IMR-90 (cell line): Measurements from ENCODE around the gene C1QL1. TPM values are rescaled to one million over a fixed set of nuclear protein-coding genes. Genes with fewer than 3 reads are reported as not detected.

Experiments used
- ATAC-seq: fragments of 200-7000 bp; cut with Tn5 transposase; 2 replicates; pipeline ENCODE4 v1.9.1; 2020; ENCODE audit warnings: low read depth, mild to moderate bottlenecking, moderate library complexity
- BruUV-seq: library from RNA; stranded (reverse); fragments of 400-500 nt; replicated peaks from 2 replicates; lab custom pipeline; 2021; lab: Mats Ljungman, UMichigan
- CTCF ChIA-PET: fragments of 300-600 bp; formaldehyde crosslinking; extraction: SDS; loops from one replicate; lab custom pipeline; 2021; ENCODE audit warnings: antibody characterized with exemption; lab: Yijun Ruan, JAX
- POLR2A ChIA-PET: fragments of 300-600 bp; sonication (Branson Sonifier 250); formaldehyde crosslinking; loops from one replicate; lab custom pipeline; 2022; ENCODE audit warnings: antibody characterized with exemption; ENCODE audit not compliant: unreplicated experiment; lab: Charles Lee
- DNase-seq: peaks from one replicate; pipeline ENCODE4 v3.0.0; 2013
- H2AFZ ChIP-seq: replicated peaks from 2 replicates; pipeline ENCODE3; 2013; ENCODE audit warnings: low read length, mild to moderate bottlenecking; ENCODE audit not compliant: poor library complexity
- H2AK5ac ChIP-seq: 2 replicates; pipeline ENCODE4 v1.6.1; 2013; ENCODE audit warnings: low read depth, low read length, inconsistent platforms
- H2AK9ac ChIP-seq: replicated peaks from 2 replicates; pipeline ENCODE3; 2013; ENCODE audit warnings: mild to moderate bottlenecking, low read depth, low read length, moderate library complexity; ENCODE audit not compliant: poor library complexity
- H2BK120ac ChIP-seq: 2 replicates; pipeline ENCODE4 v1.6.1; 2013; ENCODE audit warnings: low read depth, low read length, inconsistent platforms
- H2BK15ac ChIP-seq: 3 replicates; pipeline ENCODE4 v1.6.1; 2013; ENCODE audit warnings: low read depth, low read length, inconsistent platforms
- H2BK20ac ChIP-seq: 2 replicates; pipeline ENCODE4 v1.6.1; 2013; ENCODE audit warnings: low read depth, mild to moderate bottlenecking, inconsistent platforms, low read length, moderate library complexity
- H2BK5ac ChIP-seq: 2 replicates; pipeline ENCODE4 v1.6.1; 2013; ENCODE audit warnings: mild to moderate bottlenecking, low read depth, low read length, inconsistent platforms; ENCODE audit not compliant: poor library complexity, severe bottlenecking
- H3K14ac ChIP-seq: replicated peaks from 2 replicates; pipeline ENCODE4 v1.6.1; 2013; ENCODE audit warnings: low read depth, low read length, inconsistent platforms
- H3K18ac ChIP-seq: 2 replicates; pipeline ENCODE4 v1.6.1; 2013; ENCODE audit warnings: low read depth, low read length, control low read depth
- H3K23ac ChIP-seq: 2 replicates; pipeline ENCODE4 v1.6.1; 2013; ENCODE audit warnings: low read depth, low read length, inconsistent platforms
- H3K27ac ChIP-seq: 2 replicates; pipeline ENCODE4 v1.5.1; 2013; ENCODE audit warnings: mild to moderate bottlenecking, control low read depth, low read length; ENCODE audit not compliant: insufficient read depth
- H3K27me3 ChIP-seq: 2 replicates; pipeline ENCODE4 v1.6.1; 2013; ENCODE audit warnings: low read length; ENCODE audit not compliant: control insufficient read depth, insufficient read depth
- H3K36me3 ChIP-seq: 2 replicates; pipeline ENCODE4 v1.6.1; 2013; ENCODE audit warnings: low read length, mixed read lengths; ENCODE audit not compliant: control insufficient read depth, insufficient read depth
- H3K4ac ChIP-seq: 2 replicates; pipeline ENCODE4 v1.6.1; 2013; ENCODE audit warnings: low read depth, low read length, inconsistent platforms
- H3K4me1 ChIP-seq: 2 replicates; pipeline ENCODE4 v1.6.1; 2013; ENCODE audit warnings: low read length, mixed read lengths; ENCODE audit not compliant: control insufficient read depth, insufficient read depth
- H3K4me2 ChIP-seq: 2 replicates; pipeline ENCODE4 v1.6.1; 2013; ENCODE audit warnings: low read depth, mild to moderate bottlenecking, control low read depth, low read length, moderate library complexity
- H3K4me3 ChIP-seq: 2 replicates; pipeline ENCODE4 v1.5.1; 2013; ENCODE audit warnings: low read depth, mild to moderate bottlenecking, control low read depth, low read length, moderate library complexity; ENCODE audit not compliant: insufficient read depth
- H3K56ac ChIP-seq: 2 replicates; pipeline ENCODE4 v1.6.1; 2013; ENCODE audit warnings: low read length, inconsistent platforms; ENCODE audit not compliant: insufficient read depth; ENCODE audit errors: extremely low read depth
- H3K79me1 ChIP-seq, 2 experiments: 2 replicates each; pipeline ENCODE4 v1.6.1; 2013; ENCODE audit warnings: low read length in 2 of 2, inconsistent platforms in 1 of 2, low read depth in 1 of 2
- H3K9ac ChIP-seq: 2 replicates; pipeline ENCODE4 v1.6.1; 2013; ENCODE audit warnings: low read depth, low read length, control low read depth
- H3K9me1 ChIP-seq: 2 replicates; pipeline ENCODE4 v1.6.1; 2013; ENCODE audit warnings: low read length, inconsistent platforms; ENCODE audit not compliant: insufficient read depth
- H3K9me3 ChIP-seq: 2 replicates; pipeline ENCODE4 v1.6.1; 2013; ENCODE audit warnings: low read length; ENCODE audit not compliant: control insufficient read depth, insufficient read depth
- H4K20me1 ChIP-seq: 2 replicates; pipeline ENCODE4 v1.6.1; 2013; ENCODE audit warnings: low read length, inconsistent platforms; ENCODE audit not compliant: insufficient read depth
- H4K5ac ChIP-seq: 2 replicates; pipeline ENCODE4 v1.6.1; 2013; ENCODE audit warnings: mild to moderate bottlenecking, low read depth, low read length, control low read depth
- H4K8ac ChIP-seq, 2 experiments: 2 replicates each; pipeline ENCODE4 v1.6.1; 2013; ENCODE audit warnings: low read depth in 2 of 2, low read length in 2 of 2, control low read depth in 1 of 2, inconsistent platforms in 1 of 2
- H4K91ac ChIP-seq: 2 replicates; pipeline ENCODE4 v1.6.1; 2013; ENCODE audit warnings: low read depth, low read length, inconsistent platforms; ENCODE audit not compliant: insufficient read depth
- BHLHE40 ChIP-seq: fragments of 150-350 bp; IDR thresholded peaks from 2 replicates; pipeline ENCODE4 v1.6.1; 2016; ENCODE audit warnings: mild to moderate bottlenecking, low read depth, low read length
- MAFK ChIP-seq: IDR thresholded peaks from 2 replicates; pipeline ENCODE4 v1.6.1; 2012; ENCODE audit warnings: low read depth, low read length, improper control_type of control experiment
- MXI1 ChIP-seq: IDR thresholded peaks from 2 replicates; pipeline ENCODE4 v1.6.1; 2012; ENCODE audit warnings: low read depth, mild to moderate bottlenecking, low read length, moderate library complexity, borderline replicate concordance
- RAD21 ChIP-seq: IDR thresholded peaks from 2 replicates; pipeline ENCODE4 v1.6.1; 2012; ENCODE audit warnings: low read length, improper control_type of control experiment
- RCOR1 ChIP-seq: IDR thresholded peaks from 2 replicates; pipeline ENCODE4 v1.6.1; 2012; ENCODE audit warnings: mild to moderate bottlenecking, low read length, improper control_type of control experiment; ENCODE audit not compliant: insufficient replicate concordance
- RFX5 ChIP-seq: IDR thresholded peaks from 2 replicates; pipeline ENCODE4 v1.8.0; 2012; ENCODE audit warnings: low read depth, mild to moderate bottlenecking, low read length, moderate library complexity
- WGBS, 2 experiments: methylation state at CpG; one replicate each; pipeline versions ENCODE4 v1.1.5 to v1.1.7; 2013; ENCODE audit warnings: missing lambda C conversion rate in 2 of 2; ENCODE audit not compliant: insufficient read length in 1 of 2; ENCODE audit errors: extremely low coverage in 2 of 2; 5-methylcytosine and 5-hydroxymethylcytosine counted together
- dilution Hi-C: fragments of 300-500 bp; cut with HindIII; formaldehyde crosslinking; loops from one replicate; pipeline ENCODE4 v1.14.3; 2018; ENCODE audit warnings: low sequenced_read_pairs; ENCODE audit not compliant: unreplicated experiment
- in situ Hi-C: fragments of 300-500 bp; cut with MboI; formaldehyde crosslinking; loops from 3 replicates; pipeline ENCODE4 v1.14.3; 2019; ENCODE audit warnings: low sequenced_read_pairs, inconsistent platforms, mixed read lengths
- intact Hi-C: fragments of 100-400 bp; cut with micrococcal nuclease; formaldehyde crosslinking; loops from 2 replicates; pipeline ENCODE4 v1.10.0; 2022
- polyA plus RNA-seq, 3 experiments: library from polyadenylated mRNA; depleted of rRNA; stranded (reverse); fragments of >200 nt; gene quantifications; 2 replicates each; pipeline ENCODE4 v1.2.3, GENCODE V29; 2012; ENCODE audit warnings: low replicate concordance in 1 of 3
- total RNA-seq: library from RNA; depleted of rRNA; stranded (reverse); fragments of >200 nt; gene quantifications from 2 replicates; pipeline ENCODE4 v1.2.3, GENCODE V29; 2012
- TF ChIP-seq, protein P1 (sequence below): conservative IDR thresholded peaks from 2 replicates; pipeline ENCODE4 v1.5.1; 2012; ENCODE audit warnings: mild to moderate bottlenecking, low read depth, low read length, improper control_type of control experiment

C1QL1 gene
- total and polyA plus RNA-seq, 2 of the 4 experiments (the other 2 are of a cell fraction): 0.18 to 0.84 TPM

DNA sequence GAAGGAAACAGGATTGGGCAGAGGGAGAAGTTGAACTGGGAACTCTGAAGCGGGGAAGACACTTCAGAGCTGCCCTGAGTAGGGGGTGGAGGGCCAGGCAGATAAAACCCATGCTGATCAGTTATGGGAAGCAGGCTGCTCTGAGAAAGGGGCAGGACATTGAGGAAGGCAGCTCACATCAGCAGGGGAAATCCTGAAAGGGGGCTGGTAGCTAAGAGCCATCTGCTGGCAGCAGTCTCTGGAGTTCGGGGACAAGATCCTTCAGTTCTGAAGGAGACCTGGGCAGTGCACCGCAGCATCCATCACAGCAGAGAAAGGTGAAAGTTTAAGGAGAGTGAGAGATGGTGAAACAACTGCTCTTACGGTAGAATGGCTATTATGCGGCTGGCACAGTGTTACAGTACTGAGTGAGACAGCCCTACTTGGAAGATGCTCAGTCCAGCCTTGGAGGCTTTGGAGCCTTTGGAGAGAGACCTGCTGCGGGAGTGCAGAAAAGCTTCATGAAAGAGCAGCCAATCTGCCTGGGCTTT is 15.1 kb downstream of the C1QL1 start:
- Histone ChIP-seq H3K27ac (no peak overlapping the region), H2AFZ (no peak overlapping the region), H4K20me1 (no peaks in the 10 kb centered on the region), H2BK15ac (no peak overlapping the region), H4K91ac (no peak overlapping the region), H2AK5ac (no peak overlapping the region), H2BK120ac (no peak overlapping the region), H3K4ac (no peak overlapping the region), H3K9me1 (no peaks in the 10 kb centered on the region; the same call in 1 of the 2 replicates), H2AK9ac (no peak overlapping the region), H3K79me1 (peaks cover 5% of the 10 kb centered on the region in 2 experiments; a peak in 2 of 4 replicates), H3K4me2 (no peak overlapping the region), H3K9ac (no peak overlapping the region), H3K9me3 (no peaks in the 10 kb centered on the region), H3K4me1 (no peaks in the 10 kb centered on the region), H3K23ac (no peak overlapping the region), H3K27me3 (peaks cover 8% of the 10 kb centered on the region; the same call in 1 of the 2 replicates), H3K36me3 (no peaks in the 10 kb centered on the region), H4K8ac (no peak overlapping the region), H3K56ac (no peak overlapping the region), H2BK20ac (no peak overlapping the region), H3K18ac (no peak overlapping the region), H2BK5ac (no peak overlapping the region), H3K14ac (no peak overlapping the region), H4K5ac (no peak overlapping the region), H3K4me3 (no peak overlapping the region)
- DNase-seq (no peak), ATAC-seq (no peak)
- in situ Hi-C loops (no loop called here), intact Hi-C loops (no loop called here), dilution Hi-C loops (no loop called here)
- BruUV-seq: no TSS peak
- POLR2A ChIA-PET: no interaction called here
- TF ChIP-seq, protein P1, sequence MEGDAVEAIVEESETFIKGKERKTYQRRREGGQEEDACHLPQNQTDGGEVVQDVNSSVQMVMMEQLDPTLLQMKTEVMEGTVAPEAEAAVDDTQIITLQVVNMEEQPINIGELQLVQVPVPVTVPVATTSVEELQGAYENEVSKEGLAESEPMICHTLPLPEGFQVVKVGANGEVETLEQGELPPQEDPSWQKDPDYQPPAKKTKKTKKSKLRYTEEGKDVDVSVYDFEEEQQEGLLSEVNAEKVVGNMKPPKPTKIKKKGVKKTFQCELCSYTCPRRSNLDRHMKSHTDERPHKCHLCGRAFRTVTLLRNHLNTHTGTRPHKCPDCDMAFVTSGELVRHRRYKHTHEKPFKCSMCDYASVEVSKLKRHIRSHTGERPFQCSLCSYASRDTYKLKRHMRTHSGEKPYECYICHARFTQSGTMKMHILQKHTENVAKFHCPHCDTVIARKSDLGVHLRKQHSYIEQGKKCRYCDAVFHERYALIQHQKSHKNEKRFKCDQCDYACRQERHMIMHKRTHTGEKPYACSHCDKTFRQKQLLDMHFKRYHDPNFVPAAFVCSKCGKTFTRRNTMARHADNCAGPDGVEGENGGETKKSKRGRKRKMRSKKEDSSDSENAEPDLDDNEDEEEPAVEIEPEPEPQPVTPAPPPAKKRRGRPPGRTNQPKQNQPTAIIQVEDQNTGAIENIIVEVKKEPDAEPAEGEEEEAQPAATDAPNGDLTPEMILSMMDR: no peak
- TF ChIP-seq RFX5: no peak
- TF ChIP-seq MXI1: no peak
- TF ChIP-seq RCOR1: no peak
- no peak for TF ChIP-seq MAFK
- TF ChIP-seq BHLHE40: no peak
- TF ChIP-seq RAD21: no peak
- CTCF ChIA-PET: no interaction called here
- 59% methylated on average over 2 of the region's 6 CpGs; no CpG with 5 or more reads in 1 of the 2 experiments for WGBS, 2 experiments
